ENCODE measurements around the gene ELN. TPM values are rescaled to one million over a fixed set of nuclear protein-coding genes. Genes with fewer than 3 reads are reported as not detected.

Gene ELN
- total RNA-seq, 4 donors from 2014 or later: 4.1 to 427 (median 92.4) TPM

DNA sequence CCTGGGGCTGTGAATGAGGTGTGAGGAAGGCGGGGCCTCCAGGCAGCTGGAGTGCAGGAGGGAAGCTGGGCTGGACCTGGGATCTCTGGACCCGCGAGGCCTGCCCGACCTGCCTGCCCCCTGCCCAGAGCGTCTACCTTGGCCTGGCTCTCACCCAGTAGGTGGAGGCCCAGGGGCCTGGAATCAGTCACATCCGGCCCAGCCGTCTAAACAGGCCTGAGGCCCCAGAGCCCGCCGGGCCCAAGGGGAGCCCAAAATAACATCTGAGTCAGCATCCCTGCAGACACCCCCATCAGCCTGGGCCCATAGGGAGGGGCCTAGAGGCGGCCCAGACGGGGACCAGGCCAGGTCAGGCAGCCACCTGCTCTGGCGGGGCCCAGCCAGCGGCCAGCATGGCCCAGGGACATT is 15.1 kb upstream of the ELN start:
- intact Hi-C loops (cut with DNase I; ENCODE audit: low total_unique reads): no loop called here
- DNase-seq: no peak
- H3K4me3 ChIP-seq: no peak overlapping the region
- TF ChIP-seq POLR2A (IDR thresholded peaks at IDR 0.05): no peak
- TF ChIP-seq, protein P1, sequence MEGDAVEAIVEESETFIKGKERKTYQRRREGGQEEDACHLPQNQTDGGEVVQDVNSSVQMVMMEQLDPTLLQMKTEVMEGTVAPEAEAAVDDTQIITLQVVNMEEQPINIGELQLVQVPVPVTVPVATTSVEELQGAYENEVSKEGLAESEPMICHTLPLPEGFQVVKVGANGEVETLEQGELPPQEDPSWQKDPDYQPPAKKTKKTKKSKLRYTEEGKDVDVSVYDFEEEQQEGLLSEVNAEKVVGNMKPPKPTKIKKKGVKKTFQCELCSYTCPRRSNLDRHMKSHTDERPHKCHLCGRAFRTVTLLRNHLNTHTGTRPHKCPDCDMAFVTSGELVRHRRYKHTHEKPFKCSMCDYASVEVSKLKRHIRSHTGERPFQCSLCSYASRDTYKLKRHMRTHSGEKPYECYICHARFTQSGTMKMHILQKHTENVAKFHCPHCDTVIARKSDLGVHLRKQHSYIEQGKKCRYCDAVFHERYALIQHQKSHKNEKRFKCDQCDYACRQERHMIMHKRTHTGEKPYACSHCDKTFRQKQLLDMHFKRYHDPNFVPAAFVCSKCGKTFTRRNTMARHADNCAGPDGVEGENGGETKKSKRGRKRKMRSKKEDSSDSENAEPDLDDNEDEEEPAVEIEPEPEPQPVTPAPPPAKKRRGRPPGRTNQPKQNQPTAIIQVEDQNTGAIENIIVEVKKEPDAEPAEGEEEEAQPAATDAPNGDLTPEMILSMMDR (IDR thresholded peaks at IDR 0.05): no peak
- no peaks in the 10 kb centered on the region for H3K9me3 ChIP-seq
- H3K27ac ChIP-seq: no peak overlapping the region
- H3K4me1 ChIP-seq: no peaks in the 10 kb centered on the region
- H3K36me3 ChIP-seq: no peaks in the 10 kb centered on the region
- H3K27me3 ChIP-seq: no peaks in the 10 kb centered on the region

DNA sequence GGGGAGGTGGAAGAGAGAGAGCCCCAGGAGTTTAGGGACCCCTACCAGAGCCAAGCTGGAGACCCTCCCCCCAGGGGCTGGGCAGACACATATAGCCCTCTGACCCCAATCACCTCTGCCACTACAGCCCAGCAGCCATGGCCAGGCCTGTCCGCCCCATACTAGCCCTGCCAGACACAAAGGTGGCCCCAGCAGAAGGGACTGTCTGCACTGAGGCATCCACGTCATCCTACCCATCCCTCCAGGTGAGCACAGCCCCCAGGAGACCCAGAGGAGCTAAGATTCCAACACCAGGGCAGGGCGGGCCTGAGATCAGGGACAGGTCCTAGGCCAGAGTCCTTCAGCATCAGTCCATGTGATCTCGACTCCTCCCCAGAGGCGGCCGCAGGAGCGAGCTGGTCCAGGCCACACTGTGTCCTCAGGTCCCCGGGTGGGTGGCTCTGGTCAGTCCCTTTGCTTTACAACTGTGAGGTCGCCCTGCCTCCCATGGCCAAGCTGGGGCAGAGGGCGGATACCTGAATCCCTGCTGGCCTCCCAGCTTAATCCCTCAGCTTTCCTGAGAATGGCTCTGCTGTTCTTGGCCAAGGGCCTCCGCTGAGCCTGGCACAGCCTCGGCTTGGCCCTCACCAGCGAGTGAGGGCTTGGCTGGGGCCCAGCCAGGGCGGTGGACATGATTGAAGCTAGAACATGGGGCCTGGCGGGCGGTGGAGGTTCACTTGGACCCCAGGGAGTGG is 14.3 kb upstream of the ELN start:
- Histone ChIP-seq H3K4me3 (no peak overlapping the region), H3K27ac (no peak overlapping the region), H3K36me3 (no peaks in the 10 kb centered on the region), H3K27me3 (no peaks in the 10 kb centered on the region), H3K9me3 (no peaks in the 10 kb centered on the region), H3K4me1 (no peaks in the 10 kb centered on the region)
- peak in 1 of 2 donors; percentile 46 for DNase-seq
- no peak for TF ChIP-seq POLR2A (IDR thresholded peaks at IDR 0.05)
- TF ChIP-seq, protein P1 (IDR thresholded peaks at IDR 0.05): no peak
- intact Hi-C loops (cut with DNase I; ENCODE audit: low total_unique reads): no loop called here

DNA sequence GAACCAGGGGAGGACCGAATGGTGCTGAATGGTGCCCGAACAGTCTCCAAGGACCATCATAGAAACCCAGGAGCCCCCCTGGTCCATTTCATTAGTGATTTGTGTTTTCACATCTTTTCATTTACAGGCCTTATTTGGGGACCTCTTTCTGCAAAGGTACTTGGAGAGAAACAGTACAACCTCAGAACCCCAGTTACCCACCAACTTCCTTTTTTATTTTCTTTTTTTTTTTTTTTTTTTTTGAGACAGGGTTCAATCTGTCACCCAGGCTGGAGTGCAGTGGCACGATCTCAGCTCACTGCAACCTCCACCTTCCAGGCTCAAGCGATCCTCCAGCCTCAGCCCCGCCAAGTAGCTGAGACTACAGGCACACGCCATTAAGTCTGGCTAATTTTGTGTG is 13.0 kb upstream of the ELN start:
- no peaks in the 10 kb centered on the region for H3K27me3 ChIP-seq
- no peaks in the 10 kb centered on the region for H3K9me3 ChIP-seq
- no peaks in the 10 kb centered on the region for H3K4me1 ChIP-seq
- DNase-seq: no peak
- no peak overlapping the region for H3K4me3 ChIP-seq
- H3K27ac ChIP-seq: no peak overlapping the region
- no peaks in the 10 kb centered on the region for H3K36me3 ChIP-seq
- no peak for TF ChIP-seq POLR2A (IDR thresholded peaks at IDR 0.05)
- TF ChIP-seq, protein P1 (IDR thresholded peaks at IDR 0.05): no peak
- intact Hi-C loops (cut with DNase I; ENCODE audit: low total_unique reads): no loop called here

DNA sequence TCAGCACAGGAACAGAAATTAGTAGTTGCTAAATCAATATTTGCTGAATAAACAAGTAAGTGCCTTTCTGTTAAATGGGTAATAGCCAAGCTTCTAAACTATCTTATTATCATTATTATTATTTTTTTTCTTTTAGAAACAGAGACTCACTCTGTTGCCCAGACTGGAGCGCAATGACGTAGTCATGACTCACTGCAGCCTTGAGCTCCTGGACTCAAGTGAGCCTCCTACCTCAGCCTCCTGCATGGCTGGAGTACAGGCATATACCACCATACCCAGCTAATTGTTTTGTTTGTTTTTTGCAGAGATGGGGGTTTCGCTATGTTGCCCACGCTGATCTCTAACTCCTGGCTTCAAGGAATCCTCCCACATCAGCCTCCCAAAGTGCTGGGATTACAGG is 12.3 kb upstream of the ELN start:
- Histone ChIP-seq H3K4me1 (no peaks in the 10 kb centered on the region), H3K27me3 (no peaks in the 10 kb centered on the region), H3K4me3 (no peak overlapping the region), H3K36me3 (no peaks in the 10 kb centered on the region), H3K27ac (no peak overlapping the region), H3K9me3 (no peaks in the 10 kb centered on the region)
- no peak for DNase-seq
- intact Hi-C loops (cut with DNase I; ENCODE audit: low total_unique reads): no loop called here
- TF ChIP-seq, protein P1 (IDR thresholded peaks at IDR 0.05): no peak
- TF ChIP-seq POLR2A (IDR thresholded peaks at IDR 0.05): no peak

DNA sequence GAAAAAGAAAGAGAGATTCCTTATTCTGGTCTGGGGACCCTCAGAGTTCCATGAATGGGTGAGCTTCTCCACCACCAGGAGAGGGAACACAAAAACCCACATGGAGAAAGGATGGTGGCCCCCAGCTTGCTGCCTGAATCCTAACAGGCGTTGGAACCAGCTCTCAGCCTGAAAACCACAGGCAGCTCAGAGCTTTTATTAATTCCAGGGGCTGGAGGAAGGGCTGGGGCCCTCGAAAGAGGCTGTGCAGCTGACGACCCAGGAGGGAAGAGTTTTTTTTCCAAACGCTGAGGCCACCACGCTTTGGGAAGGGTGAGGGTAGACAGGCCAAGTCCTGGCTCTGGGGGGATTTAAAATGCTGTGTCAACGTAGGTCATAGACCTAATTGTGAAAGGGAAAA is 10.8 kb upstream of the ELN start:
- Histone ChIP-seq H3K27me3 (no peaks in the 10 kb centered on the region), H3K27ac (no peak overlapping the region), H3K9me3 (no peaks in the 10 kb centered on the region), H3K4me1 (no peaks in the 10 kb centered on the region), H3K4me3 (no peak overlapping the region), H3K36me3 (no peaks in the 10 kb centered on the region)
- no peak for DNase-seq
- TF ChIP-seq POLR2A (IDR thresholded peaks at IDR 0.05): no peak
- TF ChIP-seq, protein P1 (IDR thresholded peaks at IDR 0.05): no peak
- intact Hi-C loops (cut with DNase I; ENCODE audit: low total_unique reads): no loop called here
